GM23248 (cell line): ENCODE measurements around the gene AGAP1.

Experiments
- EZH2 ChIP-seq: fragments of 200-600 bp; sonication (generic); IDR thresholded peaks from 2 replicates; pipeline ENCODE4 v1.6.1; 2018; ENCODE audit warnings: antibody characterized with exemption, mild to moderate bottlenecking; ENCODE audit not compliant: insufficient read depth, poor library complexity, severe bottlenecking
- EZH2phosphoT487 ChIP-seq: fragments of 200-600 bp; sonication (generic); IDR thresholded peaks from 2 replicates; pipeline ENCODE4 v1.6.1; 2018; ENCODE audit warnings: antibody characterized with exemption, moderate library complexity, mild to moderate bottlenecking, low read depth; ENCODE audit not compliant: insufficient read depth

- TF ChIP-seq EZH2phosphoT487 (no peak), EZH2 (no peak)
Observed at GRCh38 chr2:235910067-235910466, 416.2 kb downstream of the AGAP1 start.
